NCI-H1694 (cell line): Measurements from ENCODE around the gene NIFK.
A peak's percentile ranks its signal among the peaks of the same experiment; 100 is the strongest.
"Not testable (repeated sequence)": the region's sequence is repeated elsewhere in the genome, so short reads cannot be mapped to it uniquely, and the experiment has no call there.

Source experiments
- DNase-seq: peaks from one replicate; lab custom pipeline; 2025; lab: John Stamatoyannopoulos, UW

The NIFK gene

GRCh38 chr2:121694398-121695170 lies 42.1 kb downstream of the NIFK start:
- DNase-seq, result no peak

DNA sequence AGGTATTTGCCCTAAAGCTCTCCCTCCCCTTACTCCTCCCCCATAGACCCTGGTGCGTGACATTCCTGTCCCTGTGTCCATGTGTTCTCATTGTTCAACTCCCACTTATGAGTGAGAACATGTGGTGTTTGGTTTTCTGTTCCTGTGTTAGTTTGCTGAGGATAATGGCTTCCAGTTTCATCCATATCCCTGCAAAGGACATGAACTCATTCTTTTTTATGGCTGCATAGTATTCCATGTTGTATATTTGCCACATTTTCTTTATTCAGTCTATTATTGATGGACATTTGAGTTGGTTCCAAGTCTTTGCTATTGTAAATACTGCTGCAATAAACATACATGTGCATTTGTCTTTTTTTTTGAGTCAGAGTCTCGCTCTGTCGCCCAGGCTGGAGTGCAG lies 46.1 kb downstream of the NIFK start:
- not testable (repeated sequence) for DNase-seq

- no peak for DNase-seq
Observed at GRCh38 chr2:121690095-121690494, 46.6 kb downstream of the NIFK start.

DNA sequence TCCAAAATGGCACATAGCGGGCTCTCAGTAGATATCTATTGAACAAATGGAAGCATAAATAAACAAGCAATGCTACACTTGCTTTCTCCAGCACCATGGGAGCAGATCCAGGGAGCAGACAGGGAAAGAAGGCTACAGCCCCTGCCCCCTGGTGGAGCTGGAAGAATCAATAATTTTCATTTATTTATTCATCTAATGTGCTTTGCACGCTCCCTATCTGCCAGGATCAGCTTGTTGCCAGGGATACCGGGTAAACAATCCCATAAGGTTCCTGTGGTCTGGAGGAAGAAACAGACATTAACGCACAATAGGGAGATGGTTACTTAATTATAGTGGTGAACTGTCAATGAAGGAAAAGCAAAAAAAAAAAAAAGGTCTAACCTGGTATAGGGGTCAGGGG lies 47.3 kb downstream of the NIFK start:
- DNase-seq, result peak; percentile 47

GRCh38 chr2:121688820-121689219 lies 47.9 kb downstream of the NIFK start:
- DNase-seq, result no peak

- DNase-seq, result no peak
Observed at GRCh38 chr2:121686902-121687301, 49.8 kb downstream of the NIFK start.

GRCh38 chr2:121686218-121686617 lies 50.5 kb downstream of the NIFK start:
- DNase-seq, result no peak

DNA sequence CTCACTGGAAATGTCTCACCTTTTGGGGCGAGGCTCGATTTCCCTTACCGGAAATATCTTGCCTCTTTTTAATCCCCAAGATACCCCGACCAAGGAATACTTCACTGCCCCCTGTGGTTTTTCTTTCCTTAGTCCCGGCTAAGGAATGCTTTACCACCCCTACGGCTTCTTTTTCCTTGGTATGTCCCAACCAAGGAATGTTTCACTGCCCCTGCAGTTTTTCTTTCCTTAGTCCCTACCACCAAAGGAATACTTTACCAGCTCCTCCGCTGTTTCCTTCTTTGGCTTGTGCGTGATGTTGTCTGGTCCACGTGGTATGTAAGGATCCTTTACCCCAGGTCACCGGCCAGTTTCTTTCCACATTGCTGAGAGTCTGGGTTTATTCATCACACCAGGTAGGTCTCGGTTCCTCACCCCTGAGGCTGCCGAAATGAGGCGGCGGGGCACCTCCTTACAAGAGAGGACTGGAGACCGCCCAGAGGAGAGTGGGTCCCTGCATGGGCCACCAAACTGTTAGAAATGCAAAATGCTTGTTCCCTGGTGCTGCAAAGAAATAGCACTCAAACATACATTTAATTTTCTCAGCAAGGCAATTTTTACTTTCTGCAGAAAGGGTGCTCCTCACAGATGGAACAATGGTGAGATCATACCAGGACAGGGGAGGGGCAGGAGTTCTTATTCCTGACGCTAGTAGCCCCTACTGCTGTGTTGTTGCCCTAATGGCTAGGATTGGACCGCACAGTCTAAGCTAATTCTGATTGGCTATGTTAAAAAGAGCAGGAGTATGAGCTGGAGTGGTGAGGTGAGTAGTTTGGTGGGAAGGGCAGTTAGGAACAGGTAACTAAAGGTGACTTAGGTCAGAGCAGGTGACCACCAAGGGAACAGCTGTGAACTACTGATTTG lies 54.0 kb downstream of the NIFK start:
- no peak for DNase-seq

DNA sequence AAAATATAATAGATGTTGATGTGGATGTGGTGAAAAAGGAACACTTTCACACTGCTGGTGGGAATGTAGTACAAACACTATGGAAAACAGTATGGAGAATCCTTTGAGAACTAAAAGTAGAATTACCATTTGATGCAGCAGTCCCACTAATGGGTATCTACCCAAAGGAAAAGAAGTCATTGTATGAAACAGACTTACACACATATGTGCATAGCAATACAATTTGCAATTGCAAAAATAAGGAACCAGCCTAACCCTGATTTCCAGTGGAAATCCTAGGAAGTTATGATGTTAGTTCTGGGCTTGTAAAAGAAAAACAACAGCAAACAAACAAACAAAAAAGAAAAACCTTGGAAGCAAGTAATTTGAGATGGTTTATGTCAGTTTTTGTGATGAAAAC lies 58.8 kb downstream of the NIFK start:
- no peak for DNase-seq
